OCI-LY3 (cell line): ENCODE results near the gene ABL1.

ENCODE experiments used
- H2AFZ ChIP-seq: fragments of 200-600, 300-600 bp; shearing (Covaris generic); 2 replicates; pipeline ENCODE4 v1.6.0; 2014; ENCODE audit warnings: antibody characterized with exemption, low read depth, low read length
- H3K27ac ChIP-seq: fragments of 200-600, 300-600 bp; sonication (generic); 2 replicates; pipeline ENCODE4 v1.5.1; 2014; ENCODE audit warnings: mild to moderate bottlenecking, low read length, moderate library complexity, mixed read lengths
- H3K27me3 ChIP-seq: fragments of 200-600, 300-600 bp; sonication (generic); 2 replicates; pipeline ENCODE4 v1.6.1; 2014; ENCODE audit warnings: low read depth, low read length, mixed read lengths
- H3K36me3 ChIP-seq: fragments of 200-600, 300-600 bp; sonication (generic); replicated peaks from 2 replicates; pipeline ENCODE3; 2014; ENCODE audit warnings: low read depth, low read length, mixed read lengths
- H3K4me1 ChIP-seq: fragments of 300-600, 200-600 bp; sonication (generic); 2 replicates; pipeline ENCODE4 v1.6.1; 2014; ENCODE audit warnings: low read length, mixed read lengths
- H3K4me2 ChIP-seq: fragments of 200-600, 300-600 bp; sonication (generic); 2 replicates; pipeline ENCODE4 v1.6.1; 2014; ENCODE audit warnings: low read length, mixed read lengths
- H3K4me3 ChIP-seq: fragments of 300-600, 200-600 bp; sonication (generic); 2 replicates; pipeline ENCODE4 v1.5.1; 2014; ENCODE audit warnings: antibody characterized with exemption, mild to moderate bottlenecking, low read length, moderate library complexity
- H3K79me2 ChIP-seq: fragments of 300-600, 200-600 bp; shearing (Covaris generic); 2 replicates; pipeline ENCODE4 v1.6.1; 2014; ENCODE audit warnings: mild to moderate bottlenecking, low read length, mixed read lengths
- H3K9ac ChIP-seq: fragments of 300-600, 200-600 bp; shearing (Covaris generic); 2 replicates; pipeline ENCODE4 v1.6.0; 2014; ENCODE audit warnings: mild to moderate bottlenecking, low read length, moderate library complexity
- H3K9me3 ChIP-seq: fragments of 200-600, 300-600 bp; shearing (Covaris generic); 2 replicates; pipeline ENCODE4 v1.6.1; 2014; ENCODE audit warnings: low read length, mixed read lengths; ENCODE audit not compliant: insufficient read depth
- H4K20me1 ChIP-seq: fragments of 200-600, 300-600 bp; sonication (generic); 2 replicates; pipeline ENCODE4 v1.6.1; 2016; ENCODE audit warnings: low read length, mixed read lengths; ENCODE audit not compliant: insufficient read depth
- CTCF ChIP-seq: fragments of 200-600, 300-600 bp; sonication (generic); IDR thresholded peaks from 2 replicates; pipeline ENCODE4 v1.5.1; 2014; ENCODE audit warnings: antibody characterized with exemption, low read length, low read depth
- EZH2phosphoT487 ChIP-seq: fragments of 200-600 bp; shearing (Covaris generic); IDR thresholded peaks from 2 replicates; pipeline ENCODE4 v1.6.1; 2018; ENCODE audit warnings: antibody characterized with exemption, mixed run types, low read depth

The ABL1 gene

GRCh38 chr9:130834371-130835336, at the start of gene ABL1:
Gene ABL1 (plus strand): TSS chr9:130835254. CDS start chr9:130835447, 193 bp downstream.
- H3K27ac ChIP-seq = peak within 1 kb of the TSS; percentile 77
- H3K4me1 ChIP-seq = peaks cover 23% of the 10 kb centered on the region
- peaks cover 64% of the 10 kb centered on the region for H3K79me2 ChIP-seq
- H3K27me3 ChIP-seq = no peaks in the 10 kb centered on the region
- no peak for TF ChIP-seq CTCF
- no peak for TF ChIP-seq EZH2phosphoT487
- peaks cover 5% of the 10 kb centered on the region for H3K36me3 ChIP-seq
- H3K9ac ChIP-seq = peak within 1 kb of the TSS; percentile 82
- H3K4me2 ChIP-seq = peak within 1 kb of the TSS; percentile 86
- H3K9me3 ChIP-seq = no peaks in the 10 kb centered on the region
- H2AFZ ChIP-seq = peak within 1 kb of the TSS; percentile 88
- H4K20me1 ChIP-seq = peaks cover 24% of the 10 kb centered on the region
- H3K4me3 ChIP-seq = peak within 1 kb of the TSS; percentile 85

- Histone ChIP-seq H4K20me1 (no peaks in the 10 kb centered on the region), H3K4me3 (no peak overlapping the region), H2AFZ (no peak overlapping the region), H3K4me1 (peaks cover 13% of the 10 kb centered on the region), H3K9ac (no peak overlapping the region), H3K27ac (no peak overlapping the region), H3K79me2 (peaks cover 3% of the 10 kb centered on the region; the same call in 1 of the 2 replicates), H3K36me3 (peaks cover 14% of the 10 kb centered on the region), H3K4me2 (no peak overlapping the region), H3K9me3 (peaks cover 14% of the 10 kb centered on the region), H3K27me3 (no peaks in the 10 kb centered on the region)
- TF ChIP-seq CTCF = no peak
- TF ChIP-seq EZH2phosphoT487 = no peak
These were observed 49.0 kb upstream of the ABL1 start for GRCh38 chr9:130785940-130786508.

GRCh38 chr9:130786526-130786925, 48.5 kb upstream of the ABL1 start:
- no peak for TF ChIP-seq EZH2phosphoT487
- no peak for TF ChIP-seq CTCF
- peaks cover 5% of the 10 kb centered on the region; the same call in 1 of the 2 replicates for H3K79me2 ChIP-seq
- no peaks in the 10 kb centered on the region for H4K20me1 ChIP-seq
- no peak overlapping the region for H3K4me2 ChIP-seq
- peaks cover 18% of the 10 kb centered on the region for H3K4me1 ChIP-seq
- H3K4me3 ChIP-seq = no peak overlapping the region
- peaks cover 14% of the 10 kb centered on the region for H3K9me3 ChIP-seq
- H3K27ac ChIP-seq = no peak overlapping the region
- H2AFZ ChIP-seq = no peak overlapping the region
- peaks cover 14% of the 10 kb centered on the region for H3K36me3 ChIP-seq
- no peak overlapping the region for H3K9ac ChIP-seq
- H3K27me3 ChIP-seq = no peaks in the 10 kb centered on the region
